Nephron progenitor cell (in vitro differentiated cells): Measurements from ENCODE around the gene HRH2.

Source experiments
- DNase-seq: peaks from one replicate; pipeline ENCODE4 v3.0.0; 2021
- H3K27ac Mint-ChIP-seq: 2 replicates; pipeline ENCODE4 v1.8.0; 2021; ENCODE audit warnings: mild to moderate bottlenecking, moderate library complexity, mixed read lengths
- H3K27me3 Mint-ChIP-seq: 2 replicates; pipeline ENCODE4 v1.8.0; 2021; ENCODE audit warnings: mild to moderate bottlenecking, low read depth, mixed read lengths; ENCODE audit not compliant: poor library complexity
- H3K36me3 Mint-ChIP-seq: 2 replicates; pipeline ENCODE4 v1.8.0; 2021; ENCODE audit warnings: low read depth, mixed read lengths
- H3K4me1 Mint-ChIP-seq: 2 replicates; pipeline ENCODE4 v1.8.0; 2021; ENCODE audit warnings: mixed read lengths
- H3K4me3 Mint-ChIP-seq: 2 replicates; pipeline ENCODE4 v1.8.0; 2021; ENCODE audit warnings: mild to moderate bottlenecking, moderate library complexity, mixed read lengths
- H3K9me3 Mint-ChIP-seq: 2 replicates; pipeline ENCODE4 v1.8.0; 2021; ENCODE audit warnings: mild to moderate bottlenecking, moderate library complexity, mixed read lengths
- TF ChIP-seq, protein P1 (sequence below): fragments of 200-600 bp; sonication (generic); IDR thresholded peaks from 2 replicates; pipeline ENCODE4 v1.5.0; 2021; ENCODE audit warnings: antibody characterized with exemption

The HRH2 gene

DNA sequence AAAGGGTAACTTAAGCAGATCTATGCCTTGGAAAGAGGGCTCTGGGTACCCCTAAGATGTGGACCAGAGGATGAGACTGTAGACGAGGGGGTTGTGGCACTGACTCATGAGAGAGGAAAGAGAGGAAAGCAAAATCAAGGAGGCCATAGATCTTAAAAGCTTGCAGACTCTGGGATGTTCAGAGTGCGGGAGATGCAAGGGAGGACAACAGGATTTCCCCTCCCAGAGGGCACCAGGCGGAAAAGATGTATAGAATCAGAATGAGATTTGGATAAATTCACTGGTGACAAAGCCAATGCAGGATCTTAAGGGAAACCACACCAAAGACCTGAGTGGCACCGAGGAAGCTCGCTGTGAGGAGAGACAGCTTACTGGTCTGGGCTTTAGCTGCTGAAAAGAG, 27.1 kb downstream of the HRH2 start:
- no peaks in the 10 kb centered on the region for H3K36me3 Mint-ChIP-seq
- peaks cover 24% of the 10 kb centered on the region for H3K4me1 Mint-ChIP-seq
- H3K4me3 Mint-ChIP-seq = no peak overlapping the region
- no peak overlapping the region for H3K27ac Mint-ChIP-seq
- H3K27me3 Mint-ChIP-seq = peaks cover 18% of the 10 kb centered on the region
- H3K9me3 Mint-ChIP-seq = no peaks in the 10 kb centered on the region
- TF ChIP-seq, protein P1, sequence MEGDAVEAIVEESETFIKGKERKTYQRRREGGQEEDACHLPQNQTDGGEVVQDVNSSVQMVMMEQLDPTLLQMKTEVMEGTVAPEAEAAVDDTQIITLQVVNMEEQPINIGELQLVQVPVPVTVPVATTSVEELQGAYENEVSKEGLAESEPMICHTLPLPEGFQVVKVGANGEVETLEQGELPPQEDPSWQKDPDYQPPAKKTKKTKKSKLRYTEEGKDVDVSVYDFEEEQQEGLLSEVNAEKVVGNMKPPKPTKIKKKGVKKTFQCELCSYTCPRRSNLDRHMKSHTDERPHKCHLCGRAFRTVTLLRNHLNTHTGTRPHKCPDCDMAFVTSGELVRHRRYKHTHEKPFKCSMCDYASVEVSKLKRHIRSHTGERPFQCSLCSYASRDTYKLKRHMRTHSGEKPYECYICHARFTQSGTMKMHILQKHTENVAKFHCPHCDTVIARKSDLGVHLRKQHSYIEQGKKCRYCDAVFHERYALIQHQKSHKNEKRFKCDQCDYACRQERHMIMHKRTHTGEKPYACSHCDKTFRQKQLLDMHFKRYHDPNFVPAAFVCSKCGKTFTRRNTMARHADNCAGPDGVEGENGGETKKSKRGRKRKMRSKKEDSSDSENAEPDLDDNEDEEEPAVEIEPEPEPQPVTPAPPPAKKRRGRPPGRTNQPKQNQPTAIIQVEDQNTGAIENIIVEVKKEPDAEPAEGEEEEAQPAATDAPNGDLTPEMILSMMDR = no peak
- no peak for DNase-seq

DNA sequence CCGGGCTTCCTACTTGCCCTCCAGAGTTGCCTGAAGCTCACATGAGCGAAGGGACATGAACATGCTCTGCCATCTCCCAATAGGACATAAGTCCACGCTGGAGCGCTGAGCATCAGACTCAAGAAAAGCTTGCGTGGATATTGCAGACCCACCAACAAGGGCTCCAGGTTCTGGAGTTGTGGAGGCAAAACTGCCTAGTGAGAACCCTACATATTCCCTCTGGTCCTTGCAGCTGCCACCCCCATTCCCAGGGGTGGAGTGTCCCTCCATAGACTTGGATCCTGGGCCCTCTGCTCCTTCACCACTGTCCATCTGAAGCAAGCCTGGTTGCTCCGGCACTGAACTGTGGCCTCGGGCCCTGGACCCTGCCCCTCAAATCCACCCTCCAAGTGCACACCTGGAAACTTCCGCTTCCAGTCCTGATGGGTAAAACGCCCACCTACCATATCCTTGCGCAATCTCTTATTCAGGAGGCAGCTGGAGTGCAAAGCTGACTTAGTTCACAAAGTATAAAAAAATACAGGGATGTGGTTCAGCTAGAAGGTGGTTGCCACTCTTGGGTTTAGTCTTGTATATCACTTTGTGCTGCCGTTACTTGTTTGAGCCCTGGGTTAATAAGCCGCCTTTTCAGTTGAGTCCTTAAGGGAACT, 28.0 kb downstream of the HRH2 start:
- TF ChIP-seq, protein P1 = no peak
- no peaks in the 10 kb centered on the region for H3K36me3 Mint-ChIP-seq
- no peak overlapping the region for H3K4me3 Mint-ChIP-seq
- no peak for DNase-seq
- H3K27ac Mint-ChIP-seq = no peak overlapping the region
- peaks cover 14% of the 10 kb centered on the region for H3K27me3 Mint-ChIP-seq
- H3K4me1 Mint-ChIP-seq = peaks cover 22% of the 10 kb centered on the region
- no peaks in the 10 kb centered on the region for H3K9me3 Mint-ChIP-seq

DNA sequence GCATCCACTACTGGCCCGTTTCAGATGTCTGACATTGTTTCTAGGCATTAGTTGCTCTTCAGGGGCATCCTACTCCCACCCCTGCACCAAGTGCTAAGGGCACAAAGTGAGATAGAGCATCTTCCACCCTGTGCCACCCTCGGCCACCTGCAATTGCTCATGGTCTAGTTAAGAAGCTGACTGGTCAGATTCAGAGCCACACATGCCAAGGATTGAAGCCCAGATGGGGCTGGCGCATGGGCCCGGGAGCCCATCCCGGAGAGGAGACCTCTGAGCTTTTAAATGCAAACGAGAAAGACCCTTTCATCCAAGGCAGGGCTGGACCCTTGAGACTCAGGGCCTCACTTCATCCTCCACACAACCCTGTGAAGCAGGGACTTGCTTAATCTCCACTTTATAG, 28.5 kb downstream of the HRH2 start:
- no peak overlapping the region for H3K4me3 Mint-ChIP-seq
- no peak overlapping the region for H3K27ac Mint-ChIP-seq
- TF ChIP-seq, protein P1 = no peak
- H3K27me3 Mint-ChIP-seq = peaks cover 12% of the 10 kb centered on the region
- no peak for DNase-seq
- H3K9me3 Mint-ChIP-seq = no peaks in the 10 kb centered on the region
- H3K4me1 Mint-ChIP-seq = peaks cover 21% of the 10 kb centered on the region
- no peaks in the 10 kb centered on the region for H3K36me3 Mint-ChIP-seq

DNA sequence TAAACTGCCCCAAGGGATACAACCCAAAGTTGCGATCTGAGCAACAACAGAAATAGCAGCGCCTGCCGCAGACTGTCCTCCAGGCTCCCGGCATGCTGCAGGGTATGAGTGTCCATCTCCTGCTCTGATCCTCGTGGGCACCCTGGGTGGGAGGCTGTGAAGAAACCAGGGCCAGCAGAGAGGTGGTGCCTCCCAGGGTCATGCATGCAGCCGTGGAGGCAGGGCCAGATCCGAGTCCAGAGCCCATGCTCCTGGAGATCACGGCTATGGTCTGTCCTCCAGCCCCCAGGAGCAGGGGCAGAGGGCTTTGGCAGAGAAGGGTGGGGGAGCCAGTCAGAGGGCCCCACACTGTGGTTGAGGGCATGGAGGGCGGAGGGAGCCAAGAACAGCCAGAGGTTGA, 29.0 kb downstream of the HRH2 start:
- DNase-seq = no peak
- Mint-ChIP-seq H3K36me3 (no peaks in the 10 kb centered on the region), H3K27ac (no peak overlapping the region), H3K4me3 (no peak overlapping the region), H3K27me3 (peaks cover 11% of the 10 kb centered on the region), H3K9me3 (no peaks in the 10 kb centered on the region), H3K4me1 (peaks cover 16% of the 10 kb centered on the region)
- TF ChIP-seq, protein P1 = no peak

DNA sequence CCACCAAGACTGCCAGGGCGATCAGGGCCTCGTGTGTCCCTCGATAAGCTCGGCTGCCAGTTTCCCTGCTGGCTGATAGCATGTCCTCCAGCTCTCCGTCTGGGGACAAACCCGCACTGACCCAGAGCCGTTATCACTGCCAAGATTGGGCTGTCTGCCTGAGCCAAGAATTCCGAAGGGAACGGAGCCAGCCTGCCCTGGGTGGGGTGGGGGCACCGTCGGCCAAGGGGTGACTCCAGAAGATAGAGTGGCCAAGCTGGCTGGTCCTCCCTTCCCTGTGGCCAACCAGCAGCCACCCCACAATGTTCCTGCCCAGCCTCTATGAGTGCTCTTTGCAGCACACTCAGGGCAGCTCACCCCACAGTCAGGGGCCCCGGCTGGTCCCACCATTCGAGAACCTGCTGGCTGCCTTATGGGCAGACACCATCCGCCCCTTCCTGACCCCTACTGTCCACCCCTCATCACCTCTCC, 29.4 kb downstream of the HRH2 start:
- Mint-ChIP-seq H3K36me3 (no peaks in the 10 kb centered on the region), H3K27me3 (peaks cover 13% of the 10 kb centered on the region), H3K4me3 (no peak overlapping the region), H3K27ac (no peak overlapping the region), H3K4me1 (peaks cover 12% of the 10 kb centered on the region), H3K9me3 (no peaks in the 10 kb centered on the region)
- TF ChIP-seq, protein P1 = no peak
- DNase-seq = no peak
